ENCODE measurements around the gene FAM13A.

The FAM13A gene

GRCh38 chr4:88755454-88755853, 301.5 kb downstream of the FAM13A start:
- no peak overlapping the region for H3K27ac ChIP-seq (ENCODE audit: poor library complexity, severe bottlenecking)
- H3K4me3 ChIP-seq (ENCODE audit: severe bottlenecking): no peak overlapping the region
- DNase-seq (ENCODE audit: low spot score) (no peak), ATAC-seq (ENCODE audit: low read depth) (no peak)
- H3K36me3 ChIP-seq (ENCODE audit: low read depth): no peaks in the 10 kb centered on the region
- TF ChIP-seq CTCF (IDR thresholded peaks at IDR 0.05; ENCODE audit: poor library complexity, severe bottlenecking): no peak
- peaks cover 14% of the 10 kb centered on the region for H3K4me1 ChIP-seq (ENCODE audit: insufficient read depth, poor library complexity, severe bottlenecking)
- no peaks in the 10 kb centered on the region for H3K9me3 ChIP-seq (ENCODE audit: severe bottlenecking)
- H3K27me3 ChIP-seq (ENCODE audit: insufficient read depth, poor library complexity, severe bottlenecking): no peaks in the 10 kb centered on the region

GRCh38 chr4:88754796-88755195, 302.2 kb downstream of the FAM13A start:
- Histone ChIP-seq H3K36me3 (ENCODE audit: low read depth) (no peaks in the 10 kb centered on the region), H3K4me3 (ENCODE audit: severe bottlenecking) (no peak overlapping the region), H3K9me3 (ENCODE audit: severe bottlenecking) (no peaks in the 10 kb centered on the region), H3K4me1 (ENCODE audit: insufficient read depth, poor library complexity, severe bottlenecking) (peaks cover 14% of the 10 kb centered on the region), H3K27me3 (ENCODE audit: insufficient read depth, poor library complexity, severe bottlenecking) (no peaks in the 10 kb centered on the region), H3K27ac (ENCODE audit: poor library complexity, severe bottlenecking) (no peak overlapping the region)
- no peak for DNase-seq (ENCODE audit: low spot score)
- TF ChIP-seq CTCF (IDR thresholded peaks at IDR 0.05; ENCODE audit: poor library complexity, severe bottlenecking): no peak
- ATAC-seq (ENCODE audit: low read depth): no peak

- no peak for TF ChIP-seq CTCF (IDR thresholded peaks at IDR 0.05; ENCODE audit: poor library complexity, severe bottlenecking)
- Histone ChIP-seq H3K4me3 (ENCODE audit: severe bottlenecking) (no peak overlapping the region), H3K36me3 (ENCODE audit: low read depth) (no peaks in the 10 kb centered on the region), H3K27me3 (ENCODE audit: insufficient read depth, poor library complexity, severe bottlenecking) (no peaks in the 10 kb centered on the region), H3K9me3 (ENCODE audit: severe bottlenecking) (no peaks in the 10 kb centered on the region), H3K4me1 (ENCODE audit: insufficient read depth, poor library complexity, severe bottlenecking) (peaks cover 14% of the 10 kb centered on the region), H3K27ac (ENCODE audit: poor library complexity, severe bottlenecking) (no peak overlapping the region)
- ATAC-seq (ENCODE audit: low read depth): no peak
- DNase-seq (ENCODE audit: low spot score): no peak
These were observed 303.1 kb downstream of the FAM13A start for GRCh38 chr4:88753658-88754571.

- peaks cover 14% of the 10 kb centered on the region for H3K4me1 ChIP-seq (ENCODE audit: insufficient read depth, poor library complexity, severe bottlenecking)
- no peaks in the 10 kb centered on the region for H3K27me3 ChIP-seq (ENCODE audit: insufficient read depth, poor library complexity, severe bottlenecking)
- TF ChIP-seq CTCF (IDR thresholded peaks at IDR 0.05; ENCODE audit: poor library complexity, severe bottlenecking): no peak
- H3K27ac ChIP-seq (ENCODE audit: poor library complexity, severe bottlenecking): no peak overlapping the region
- H3K9me3 ChIP-seq (ENCODE audit: severe bottlenecking): no peaks in the 10 kb centered on the region
- no peak overlapping the region for H3K4me3 ChIP-seq (ENCODE audit: severe bottlenecking)
- DNase-seq (ENCODE audit: low spot score): no peak
- no peak for ATAC-seq (ENCODE audit: low read depth)
- no peaks in the 10 kb centered on the region for H3K36me3 ChIP-seq (ENCODE audit: low read depth)
These were observed 304.2 kb downstream of the FAM13A start for GRCh38 chr4:88752754-88753153.

- TF ChIP-seq CTCF (IDR thresholded peaks at IDR 0.05; ENCODE audit: poor library complexity, severe bottlenecking): no peak
- ATAC-seq (ENCODE audit: low read depth) (no peak), DNase-seq (ENCODE audit: low spot score) (no peak)
- Histone ChIP-seq H3K4me3 (ENCODE audit: severe bottlenecking) (no peak overlapping the region), H3K36me3 (ENCODE audit: low read depth) (no peaks in the 10 kb centered on the region), H3K4me1 (ENCODE audit: insufficient read depth, poor library complexity, severe bottlenecking) (peaks cover 14% of the 10 kb centered on the region), H3K27ac (ENCODE audit: poor library complexity, severe bottlenecking) (peak overlapping the region; percentile 37), H3K27me3 (ENCODE audit: insufficient read depth, poor library complexity, severe bottlenecking) (no peaks in the 10 kb centered on the region), H3K9me3 (ENCODE audit: severe bottlenecking) (no peaks in the 10 kb centered on the region)
These were observed 304.9 kb downstream of the FAM13A start for GRCh38 chr4:88752076-88752463.
